ENCODE data around the gene COL8A2.

The COL8A2 gene

GRCh38 chr1:36087233-36088123, 37.5 kb downstream of the COL8A2 start:
- DNase-seq, result no peak

- no peak for DNase-seq
Observed at GRCh38 chr1:36086529-36087232, 38.3 kb downstream of the COL8A2 start.

- DNase-seq, result no peak
Observed at GRCh38 chr1:36085686-36086526, 39.1 kb downstream of the COL8A2 start.

GRCh38 chr1:36085126-36085525, 39.9 kb downstream of the COL8A2 start:
- DNase-seq, result no peak

- no peak for DNase-seq
Observed at GRCh38 chr1:36084497-36085115, 40.4 kb downstream of the COL8A2 start.

GRCh38 chr1:36083635-36084496, 41.2 kb downstream of the COL8A2 start, which contains the start of gene TEKT2:
Gene TEKT2 (plus strand): TSS chr1:36084094. CDS start chr1:36084922, 828 bp downstream.
- peak; percentile 28 for DNase-seq

GRCh38 chr1:36083219-36083618, 41.8 kb downstream of the COL8A2 start:
- no peak for DNase-seq

GRCh38 chr1:36081926-36082485, 43.0 kb downstream of the COL8A2 start:
- no peak for DNase-seq

- DNase-seq, result no peak
Observed at GRCh38 chr1:36080801-36081200, 44.2 kb downstream of the COL8A2 start.

GRCh38 chr1:36080236-36080635, 44.8 kb downstream of the COL8A2 start:
- no peak for DNase-seq

- no peak for DNase-seq
Observed at GRCh38 chr1:36076979-36077573, 47.9 kb downstream of the COL8A2 start.

- DNase-seq, result peak; percentile 41
Observed at GRCh38 chr1:36070349-36070748, 54.7 kb downstream of the COL8A2 start.

- DNase-seq, result no peak
Observed at GRCh38 chr1:36068866-36069265, 56.2 kb downstream of the COL8A2 start.

GRCh38 chr1:36067871-36068270, 57.2 kb downstream of the COL8A2 start:
- no peak for DNase-seq

GRCh38 chr1:36062315-36062714, 62.7 kb downstream of the COL8A2 start:
- no peak for DNase-seq

- DNase-seq, result no peak
Observed at GRCh38 chr1:36055706-36056105, 69.3 kb downstream of the COL8A2 start.

GRCh38 chr1:36053978-36054377, 71.0 kb downstream of the COL8A2 start:
- no peak for DNase-seq

- DNase-seq, result no peak
Observed at GRCh38 chr1:36051821-36052220, 73.2 kb downstream of the COL8A2 start.
